Fibroblast of the conjunctiva (primary cell): Measurements from ENCODE around the gene FBXO9.
A peak's percentile ranks its signal among the peaks of the same experiment; 100 is the strongest.

ENCODE experiments used
- DNase-seq: peaks from one replicate; pipeline ENCODE4 v3.0.0-alpha.2; 2010; ENCODE audit warnings: low read depth

Gene FBXO9

DNA sequence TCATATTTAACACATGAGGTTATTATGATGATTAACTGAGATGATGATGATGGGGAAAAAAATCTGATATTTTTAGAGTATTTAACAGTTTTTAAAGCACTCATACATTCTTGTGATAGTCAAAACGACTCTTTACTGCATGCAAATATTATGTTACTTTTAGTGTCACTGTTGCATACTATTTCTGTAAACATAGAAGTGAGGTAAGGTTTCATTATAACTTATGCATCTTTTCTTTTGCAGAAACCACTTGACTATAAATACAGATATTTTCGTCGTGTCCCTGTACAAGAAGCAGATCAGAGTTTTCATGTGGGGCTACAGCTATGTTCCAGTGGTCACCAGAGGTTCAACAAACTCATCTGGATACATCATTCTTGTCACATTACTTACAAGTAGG, 30.1 kb downstream of the FBXO9 start:
- DNase-seq = no peak

DNA sequence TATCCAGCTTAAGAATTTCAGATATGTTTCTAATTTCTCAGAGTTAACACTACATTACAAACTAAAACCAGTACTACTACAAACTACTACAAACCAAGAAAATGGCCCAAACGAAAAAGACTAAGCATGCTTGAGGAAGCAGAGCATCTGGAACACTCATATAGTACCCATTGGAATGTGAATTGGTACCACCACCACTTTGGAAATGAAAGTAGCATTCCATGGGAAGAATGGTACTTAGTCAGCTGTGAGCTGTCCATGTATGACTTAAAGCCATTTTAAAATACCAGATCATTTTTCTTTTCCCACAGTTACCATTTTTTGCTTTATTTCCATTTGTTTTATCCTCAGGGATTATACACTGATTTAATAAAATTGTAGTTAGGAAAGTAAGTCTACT, 30.5 kb downstream of the FBXO9 start:
- DNase-seq = no peak

DNA sequence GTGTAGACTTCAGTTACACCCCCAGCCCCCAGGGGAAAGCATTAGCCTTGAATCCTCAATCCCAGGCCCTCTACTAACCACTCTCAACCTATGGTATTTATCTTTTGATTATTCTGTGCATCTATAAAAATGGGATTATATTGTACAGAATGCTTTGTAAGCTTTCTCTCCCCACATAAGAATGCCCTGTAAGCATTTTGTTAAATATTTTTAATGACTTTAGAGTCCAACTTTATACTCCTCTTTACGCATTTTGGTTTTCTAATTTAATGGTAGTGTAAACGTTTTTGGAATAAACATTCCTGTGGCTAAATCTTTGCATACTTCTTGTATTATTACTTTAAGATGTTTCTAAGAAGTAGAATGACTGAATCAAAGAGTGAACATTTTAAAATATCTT, 35.4 kb downstream of the FBXO9 start:
- DNase-seq = no peak

DNA sequence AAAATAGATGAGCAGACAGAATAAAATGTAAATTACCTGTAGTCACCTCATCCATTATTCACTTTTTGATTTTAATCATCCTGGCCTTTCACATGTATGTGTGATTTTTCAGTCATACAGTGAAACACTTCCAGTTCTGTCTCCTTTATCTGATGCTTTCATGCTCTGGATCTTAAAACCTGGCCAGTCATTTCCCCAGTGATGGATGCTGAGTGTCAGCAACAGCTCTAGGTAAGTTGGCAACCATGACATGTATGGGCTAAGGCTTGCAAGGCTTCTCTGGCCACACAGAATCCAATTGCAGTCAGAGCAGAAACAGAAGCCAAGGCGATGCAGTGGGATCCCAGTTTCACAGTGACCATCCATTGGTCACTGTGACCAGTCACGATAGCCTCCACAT, 35.8 kb downstream of the FBXO9 start:
- DNase-seq = no peak

DNA sequence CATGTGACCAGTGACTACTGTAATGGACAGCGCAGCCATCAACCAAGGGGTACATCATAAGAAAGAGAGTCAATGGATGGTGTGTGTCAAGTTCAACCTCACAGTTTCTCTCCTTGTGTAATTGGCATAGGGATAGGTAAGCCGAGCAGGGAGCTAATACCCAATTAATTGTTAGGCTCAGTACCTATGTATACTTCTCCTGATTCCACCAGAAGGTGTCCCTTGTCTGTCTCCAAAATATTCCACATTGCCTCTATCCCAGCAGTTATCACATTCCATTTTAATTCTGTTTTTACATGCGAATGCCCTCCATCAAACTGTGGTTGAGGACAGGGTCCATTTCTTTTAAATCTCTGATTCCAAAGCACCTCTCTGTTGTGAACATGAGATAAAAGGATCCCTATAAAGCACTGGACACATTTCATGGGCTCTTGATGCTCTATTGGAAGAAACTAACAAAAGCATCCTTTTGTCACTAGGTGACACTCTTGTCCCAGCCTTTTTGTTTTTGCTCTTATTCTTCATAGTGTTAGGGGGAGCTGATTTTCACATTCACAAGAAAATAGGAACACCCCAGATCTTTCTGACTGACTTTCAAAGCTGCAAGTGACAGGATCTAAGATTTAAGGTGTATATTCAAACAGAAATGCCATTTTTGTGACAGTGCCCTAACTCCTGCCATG, 38.9 kb downstream of the FBXO9 start:
- no peak for DNase-seq

DNA sequence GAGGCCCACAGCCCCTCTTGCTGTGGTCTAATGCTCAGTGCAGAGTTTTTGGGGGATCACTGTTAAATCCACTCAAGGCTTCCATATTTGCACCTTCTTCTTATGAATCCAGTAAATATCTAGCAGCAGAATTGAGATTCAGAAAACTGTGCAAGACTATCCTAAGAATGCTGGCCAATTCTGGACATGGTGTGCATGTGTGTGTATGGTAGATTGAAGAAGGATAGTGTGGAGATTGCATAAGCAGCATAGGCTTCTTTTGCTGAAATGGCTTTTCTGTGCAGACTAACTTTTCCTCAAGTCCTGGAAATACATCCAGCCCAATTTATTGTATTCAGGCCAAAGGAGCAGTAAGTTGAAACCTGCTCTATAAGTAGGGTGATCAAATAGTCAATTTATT, 39.7 kb downstream of the FBXO9 start:
- no peak for DNase-seq

DNA sequence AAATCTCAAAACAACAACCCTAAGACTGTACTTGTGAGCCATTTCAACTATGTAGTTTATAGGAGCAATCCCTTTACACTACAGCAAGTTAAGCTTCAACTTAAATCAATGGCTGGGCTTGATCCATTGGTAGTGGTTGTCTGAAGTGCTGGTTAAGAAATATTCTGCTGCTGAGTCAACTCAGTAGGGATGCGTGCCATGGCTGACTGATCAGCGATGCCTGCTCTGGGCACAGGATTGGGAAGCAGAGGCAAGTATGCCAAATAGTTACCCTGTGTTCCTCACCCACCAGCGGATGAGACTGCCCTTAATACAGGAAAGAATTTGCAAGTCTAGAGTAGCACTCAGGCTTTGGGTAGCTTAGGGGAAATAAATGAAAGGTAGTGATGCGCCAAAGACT, 41.9 kb downstream of the FBXO9 start:
- DNase-seq = no peak

DNA sequence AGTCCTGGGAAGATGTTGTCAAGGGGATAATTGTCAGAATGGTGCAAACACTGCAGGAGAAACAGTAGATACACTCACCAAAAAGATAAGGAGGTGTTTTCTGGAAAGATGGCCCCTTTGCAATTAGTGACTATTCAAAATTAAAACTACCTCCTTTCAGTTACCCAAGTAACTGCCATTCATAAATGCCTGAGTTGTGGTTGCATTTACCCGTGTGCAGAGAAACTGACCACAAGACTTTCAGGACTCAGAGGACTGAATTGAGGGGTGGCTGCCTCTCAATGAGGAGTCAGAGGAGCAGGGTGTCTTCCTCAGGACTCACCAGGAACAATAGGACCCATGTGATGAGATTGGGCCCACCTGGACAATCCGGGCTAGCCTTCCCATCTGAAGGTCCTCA, 44.4 kb downstream of the FBXO9 start:
- no peak for DNase-seq

DNA sequence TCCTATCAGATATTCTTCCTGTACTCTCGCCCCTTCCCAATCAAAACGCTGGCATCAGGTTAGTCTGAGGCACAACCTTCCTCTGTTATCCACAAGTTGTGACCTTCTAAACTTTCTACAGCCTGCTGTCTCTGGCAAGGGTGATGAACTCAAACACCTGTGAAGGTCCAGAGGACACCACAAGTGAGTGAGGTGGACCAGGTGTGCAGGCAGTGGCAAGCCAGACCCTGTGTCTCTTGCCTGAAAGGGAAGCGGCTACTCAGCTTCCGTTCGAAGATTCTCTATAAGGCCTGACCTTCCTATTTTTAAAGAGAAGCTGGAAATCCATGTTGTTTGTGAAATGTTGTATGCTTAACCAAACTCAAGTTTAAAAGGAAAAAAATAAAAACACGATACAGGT, 46.7 kb downstream of the FBXO9 start:
- DNase-seq = no peak

DNA sequence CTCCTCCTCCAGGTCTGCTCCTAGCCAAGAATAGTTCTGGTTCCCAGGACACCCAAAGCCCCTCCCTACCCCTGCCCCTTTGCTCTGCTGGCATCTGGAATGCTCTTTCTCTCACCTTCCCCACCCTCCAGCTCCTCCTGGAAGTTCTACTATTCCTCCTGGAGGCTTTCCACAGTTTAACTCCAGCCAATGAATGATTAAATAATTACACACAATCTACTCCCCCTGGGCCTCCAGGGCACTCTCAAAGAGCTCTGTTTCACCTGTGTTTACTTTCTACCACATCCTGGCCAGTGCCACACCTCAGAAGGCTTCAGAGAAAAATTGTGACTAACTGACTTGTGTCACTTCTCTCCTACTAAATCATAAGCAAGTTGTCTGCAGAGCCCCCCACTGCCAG, 47.2 kb downstream of the FBXO9 start:
- DNase-seq = no peak

DNA sequence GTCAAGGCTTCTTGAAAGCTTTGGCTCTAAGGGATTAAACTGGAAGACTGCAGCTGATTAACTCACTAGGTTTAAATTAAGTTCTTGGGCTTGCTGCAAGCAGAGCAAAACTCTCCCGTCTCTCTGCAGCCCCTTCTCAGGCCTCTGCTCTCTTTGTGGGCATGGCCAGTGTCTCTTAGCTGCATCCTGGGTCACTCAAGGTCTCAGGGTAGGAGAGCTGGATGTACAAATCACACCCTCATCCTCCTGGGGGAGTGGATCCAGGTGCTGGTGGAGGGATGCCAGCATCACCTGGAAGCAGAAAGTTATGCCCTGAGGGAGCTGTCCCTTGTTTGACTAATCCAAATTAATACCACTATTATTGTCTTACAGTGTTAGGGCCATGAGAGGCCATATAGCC, 47.7 kb downstream of the FBXO9 start:
- no peak for DNase-seq

DNA sequence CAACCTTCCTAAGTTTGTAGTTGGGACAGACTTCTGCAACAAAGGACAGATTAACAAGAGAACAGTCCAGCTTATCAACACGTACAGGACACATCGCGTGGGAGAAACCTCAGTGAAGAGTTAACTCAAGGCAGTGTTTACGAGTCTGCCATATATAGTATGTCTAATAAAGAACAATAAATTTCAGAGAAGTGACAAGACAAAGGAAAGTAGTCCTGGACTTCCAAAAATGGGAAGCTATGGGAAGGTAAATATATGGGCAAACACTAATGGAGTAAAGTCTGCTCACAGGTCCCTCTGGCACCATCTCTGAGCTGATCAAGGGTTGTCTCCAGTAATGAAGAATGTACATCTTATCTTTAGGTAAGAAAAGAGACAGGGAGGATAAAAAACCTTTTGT, 48.5 kb downstream of the FBXO9 start:
- no peak for DNase-seq

DNA sequence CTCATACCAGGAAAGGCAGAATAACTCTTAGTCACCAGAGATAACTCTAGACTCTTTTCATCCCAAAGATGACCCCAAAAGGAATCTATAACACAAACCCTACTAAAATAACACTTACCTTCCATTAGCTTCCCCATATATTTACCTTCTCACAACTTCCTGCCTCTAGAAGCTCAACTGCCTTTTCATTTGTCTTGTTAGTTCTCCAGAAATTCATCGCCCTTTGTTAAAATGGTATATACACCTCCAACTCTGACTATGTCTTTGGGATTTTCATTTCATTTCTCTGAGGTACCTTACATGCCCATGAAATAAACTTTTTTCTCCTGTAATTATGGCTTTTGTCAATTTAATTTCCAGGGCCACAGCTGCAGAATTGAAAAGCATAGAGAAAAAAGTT, 49.9 kb downstream of the FBXO9 start:
- DNase-seq = no peak

DNA sequence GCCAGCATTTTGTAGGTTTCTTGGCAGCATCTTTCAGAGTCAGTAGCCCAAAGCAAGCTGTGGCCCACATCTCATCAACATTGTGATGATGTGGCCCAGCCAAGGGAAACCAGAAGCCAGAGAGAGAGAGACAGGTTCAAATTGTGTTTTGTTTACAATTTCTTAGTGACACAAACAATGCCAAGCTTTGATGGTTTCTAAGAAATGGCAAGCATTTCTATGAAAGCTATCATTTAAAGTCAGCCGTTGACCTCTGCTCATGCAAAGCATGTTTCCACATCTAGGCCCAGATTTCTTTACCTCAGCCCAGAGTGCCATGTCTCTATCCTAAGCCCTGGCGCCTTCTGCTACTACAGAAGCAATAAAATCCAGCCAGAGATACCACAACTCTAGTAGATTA, 50.5 kb downstream of the FBXO9 start:
- DNase-seq = no peak

DNA sequence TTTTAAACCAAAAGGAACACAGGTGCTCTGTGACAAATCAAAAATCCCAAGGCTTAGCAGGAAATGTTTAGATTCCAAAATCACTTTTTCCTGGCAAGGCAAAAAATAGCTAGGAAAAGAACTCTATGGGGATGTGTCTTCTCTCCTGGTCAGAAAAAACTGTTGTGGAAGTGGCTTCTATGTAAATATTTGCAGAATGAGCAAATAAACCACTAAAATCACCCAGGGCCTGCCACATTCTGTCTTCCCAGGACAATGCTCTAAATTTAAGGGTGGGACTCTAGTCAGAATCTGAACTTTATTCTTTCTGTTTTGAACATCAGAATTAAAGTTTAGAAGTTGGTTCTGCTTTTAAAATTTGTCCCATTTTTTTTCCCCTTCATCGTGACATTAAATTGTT, 54.1 kb downstream of the FBXO9 start:
- no peak for DNase-seq

DNA sequence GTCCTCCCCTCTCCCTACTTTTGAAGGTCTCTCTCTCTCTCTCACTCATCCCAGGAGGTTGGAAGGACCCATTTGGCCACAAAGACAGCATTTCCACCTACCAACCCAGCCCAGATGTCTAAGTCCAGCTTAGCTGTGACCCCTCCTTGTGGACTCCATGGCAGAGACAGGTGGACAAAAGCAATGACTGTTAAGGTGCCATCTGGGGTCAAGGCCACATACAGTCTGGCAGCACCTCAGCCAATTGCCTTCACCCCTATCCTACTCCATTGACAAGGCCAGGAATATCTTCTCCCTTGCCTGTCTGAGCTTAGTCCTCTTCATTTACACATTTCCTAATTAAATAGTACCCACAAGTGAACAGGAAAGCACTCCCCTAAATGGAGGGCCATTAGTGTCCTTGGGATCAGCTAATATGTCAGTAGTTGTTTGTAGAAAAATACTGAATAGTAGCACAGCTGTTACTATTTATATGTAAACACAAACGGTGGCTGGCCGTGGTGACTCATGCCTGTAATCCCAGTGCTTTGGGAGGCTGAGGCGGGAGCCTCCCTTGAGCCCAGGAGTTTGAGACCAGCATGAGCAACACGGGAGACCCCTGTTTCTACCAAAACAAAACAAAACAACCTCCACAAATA, 54.7 kb downstream of the FBXO9 start:
- peak; percentile 28 for DNase-seq

DNA sequence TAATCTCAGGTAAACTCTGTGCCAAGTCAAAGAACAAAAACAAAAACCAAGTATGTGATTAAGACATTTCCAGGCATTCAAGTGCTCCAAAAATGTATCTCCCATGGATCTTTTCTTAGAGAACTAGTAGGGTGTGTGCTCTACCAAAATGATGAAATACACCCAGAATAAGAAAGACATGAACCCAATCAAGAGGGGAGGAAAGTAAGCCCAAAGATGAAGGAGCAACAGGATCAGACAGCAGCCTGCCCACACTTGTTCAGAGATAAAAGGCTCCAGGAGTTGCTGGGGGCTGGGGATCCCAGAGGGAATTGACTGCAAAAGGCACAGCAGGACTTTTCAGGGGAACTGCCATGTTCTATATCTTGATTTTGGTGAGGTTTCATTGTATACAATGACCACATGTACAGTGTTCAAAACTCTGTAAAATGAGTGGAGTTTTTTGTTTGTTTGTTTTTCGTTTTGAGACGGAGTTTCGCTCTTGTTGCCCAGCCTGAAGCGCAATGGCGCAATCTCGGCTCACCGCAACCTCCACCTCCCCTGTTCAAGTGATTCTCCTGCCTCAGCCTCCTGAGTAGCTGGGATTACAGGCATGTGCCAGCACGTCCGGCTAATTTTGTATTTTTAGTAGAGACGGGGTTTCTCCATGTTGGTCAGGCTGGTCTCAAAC, 59.1 kb downstream of the FBXO9 start:
- DNase-seq = no peak

DNA sequence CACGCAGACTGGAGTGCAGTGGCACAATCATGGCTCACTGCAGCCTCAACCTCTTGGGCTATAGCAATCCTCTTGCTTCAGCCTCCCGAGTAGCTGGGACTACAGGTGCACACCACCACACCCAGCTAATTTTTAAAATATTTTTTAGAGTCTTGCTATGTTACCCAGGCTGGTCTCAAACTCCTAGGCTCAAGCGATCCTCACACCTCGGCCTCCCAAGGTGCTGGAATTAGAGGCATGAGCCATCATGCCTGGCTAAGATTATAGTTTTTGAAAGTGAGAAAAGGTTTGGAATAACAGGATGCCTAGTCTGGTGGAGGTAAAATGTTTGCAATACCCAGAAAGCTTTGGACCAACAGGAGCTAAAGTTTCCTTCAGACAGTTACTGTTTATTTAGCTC, 60.1 kb downstream of the FBXO9 start:
- DNase-seq = no peak

DNA sequence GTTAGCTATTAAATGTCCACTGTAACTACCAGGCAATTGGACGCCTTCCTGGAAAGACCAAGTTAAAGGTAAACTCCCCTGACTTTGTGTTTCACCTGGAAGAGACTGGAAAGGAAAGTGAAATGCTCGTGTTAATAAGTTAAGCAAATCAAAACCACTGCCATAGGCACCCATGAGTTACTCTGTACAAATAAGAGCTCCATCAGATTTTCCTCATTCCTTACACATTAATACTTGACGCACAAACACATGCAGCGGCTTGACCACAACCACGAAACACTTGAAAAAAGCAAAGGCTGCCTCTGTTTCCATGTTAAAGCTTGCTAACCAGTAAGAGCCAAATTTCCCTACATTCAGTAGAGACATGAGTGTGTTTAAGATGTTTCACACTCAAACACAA, 63.6 kb downstream of the FBXO9 start:
- DNase-seq = no peak

DNA sequence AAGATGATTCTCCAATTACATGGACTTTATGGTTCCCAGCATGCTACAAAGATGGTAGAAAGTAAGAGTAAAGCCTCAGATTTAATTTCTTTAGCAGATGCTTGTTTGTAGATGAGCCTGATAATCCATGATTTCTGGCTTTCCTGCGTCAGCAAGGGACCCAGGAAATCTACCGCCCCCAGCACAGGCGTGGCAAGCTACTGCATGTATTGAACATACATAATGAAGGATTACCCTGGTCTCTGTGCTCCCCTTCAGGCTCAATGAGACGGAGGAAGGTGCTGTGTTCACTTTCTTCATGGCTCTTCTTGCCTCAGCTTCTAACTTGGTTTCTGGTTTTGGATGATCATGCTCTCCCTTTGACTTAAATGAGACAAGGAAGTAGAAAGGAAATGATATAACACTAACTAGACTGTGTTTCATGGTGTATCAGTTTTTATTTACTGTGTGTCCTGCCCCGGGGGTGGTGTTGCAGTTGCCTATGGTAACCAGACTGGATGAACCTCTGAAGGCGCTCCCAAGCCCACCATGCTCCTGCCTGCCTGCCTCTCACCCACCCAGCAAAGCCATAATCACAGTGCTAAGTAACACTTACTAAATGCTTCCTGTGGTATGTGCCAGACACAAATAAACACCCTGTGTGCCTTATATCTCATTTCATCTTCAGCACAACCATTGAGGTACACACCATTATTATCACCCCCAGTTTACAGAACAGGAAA, 65.5 kb downstream of the FBXO9 start:
- DNase-seq = no peak

DNA sequence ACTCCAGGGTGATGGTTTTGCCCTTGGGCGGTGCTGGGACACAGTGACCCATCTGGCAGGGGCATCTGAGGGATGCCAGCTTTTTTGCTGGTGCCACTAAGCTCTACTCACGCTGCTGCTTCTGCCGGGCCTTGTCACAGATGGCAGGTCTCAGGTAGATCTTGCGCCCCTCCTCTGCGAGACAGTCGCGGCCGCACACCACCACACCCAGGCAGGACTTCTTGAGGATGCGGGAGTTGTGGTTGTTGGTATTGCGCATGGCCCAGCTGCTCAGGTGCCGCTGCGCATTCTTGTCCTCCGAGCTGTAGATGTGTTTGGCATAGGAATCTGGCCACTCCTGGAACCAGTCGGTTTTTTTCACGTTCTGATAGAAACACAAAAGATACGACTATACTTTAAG, 68.8 kb downstream of the FBXO9 start:
- DNase-seq = no peak

DNA sequence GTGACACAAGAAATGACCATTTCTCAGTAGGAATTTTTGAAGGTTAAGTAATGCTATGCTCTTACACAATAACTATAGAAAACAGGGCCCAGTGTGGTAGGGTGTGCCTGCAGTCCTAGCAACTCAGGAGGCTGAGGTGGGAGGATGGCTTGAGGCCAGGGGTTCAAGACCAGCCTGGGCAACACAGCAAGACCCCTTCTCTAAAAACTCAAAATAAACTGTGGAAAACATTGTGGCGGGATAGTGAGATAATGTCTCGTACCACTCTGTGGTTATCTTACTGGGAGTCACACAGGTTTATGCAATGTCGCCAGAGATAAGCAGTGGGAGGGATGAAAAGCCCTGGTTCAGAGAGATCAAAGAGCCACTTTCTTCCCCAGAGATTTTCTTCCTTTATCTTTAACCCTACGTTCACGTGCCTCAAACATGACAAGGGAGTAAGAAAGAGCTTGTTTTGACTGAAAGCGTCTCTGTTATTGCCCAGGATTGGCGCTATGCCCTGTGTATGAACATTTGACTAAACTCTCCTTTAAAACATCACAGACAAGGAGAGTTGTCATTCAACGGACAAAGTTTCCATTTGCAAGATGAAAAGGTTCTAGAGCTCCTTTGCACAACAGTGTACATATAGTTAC, 69.5 kb downstream of the FBXO9 start:
- no peak for DNase-seq
